ENCODE results near the gene TRMT1L. TPM values are rescaled to one million over a fixed set of nuclear protein-coding genes. Genes with fewer than 3 reads are reported as not detected.

The TRMT1L gene
- total and polyA plus RNA-seq, 10 of the 15 experiments (the other 5 are each of a cell fraction or from before 2014, with no cell fraction given) = 3.5 to 35.2 (median 16.9) TPM

GRCh38 chr1:185159966-185160365 is 3.2 kb upstream of the TRMT1L start (continued):
- TF ChIP-seq MAX (IDR thresholded peaks at IDR 0.05; ENCODE audit: low read depth, low read length) (no peak), CEBPB (IDR thresholded peaks at IDR 0.05; ENCODE audit: borderline replicate concordance in 1 of 2, low read depth in 2 of 2, low read length in 2 of 2) (no peak), POLR2A (IDR thresholded peaks at IDR 0.05; ENCODE audit: low read depth, low read length) (no peak), NR2F1 (conservative IDR thresholded peaks at IDR 0.05) (peak; percentile 43; the same call in 1 of the 2 replicates), PRDM15 (CRISPR knock-in tag; IDR thresholded peaks at IDR 0.05) (no peak), MEF2A (IDR thresholded peaks at IDR 0.05; ENCODE audit: insufficient read depth, low read depth, low read length) (peak; percentile 90), STAT1 (conservative IDR thresholded peaks at IDR 0.05) (no peak), FOXM1 (IDR thresholded peaks at IDR 0.05; ENCODE audit: low read depth, low read length) (peak; percentile 65; the same call in 1 of the 2 replicates), POLR2AphosphoS5 (IDR thresholded peaks at IDR 0.05; ENCODE audit: low read length) (no peak), HCFC1 (IDR thresholded peaks at IDR 0.05; ENCODE audit: low read length) (no peak), SKIL (IDR thresholded peaks at IDR 0.05; ENCODE audit: low read depth, poor library complexity, severe bottlenecking) (no peak), RBBP5 (conservative IDR thresholded peaks at IDR 0.05) (no peak), SREBF1 (IDR thresholded peaks at IDR 0.05; ENCODE audit: low read length) (no peak), ZZZ3 (IDR thresholded peaks at IDR 0.05; ENCODE audit: control insufficient read depth, insufficient read length, low read depth) (no peak), ZNF384 (IDR thresholded peaks at IDR 0.05; ENCODE audit: borderline replicate concordance, low read depth, low read length) (no peak), NR2C1 (IDR thresholded peaks at IDR 0.05) (no peak), MTA3 (IDR thresholded peaks at IDR 0.05; ENCODE audit: borderline replicate concordance, low read length) (no peak; the same call in 1 of the 2 replicates), TAF1 (IDR thresholded peaks at IDR 0.05; ENCODE audit: borderline replicate concordance, low read depth, low read length) (no peak), ZBTB4 (CRISPR knock-in tag; IDR thresholded peaks at IDR 0.05) (no peak), NBN (IDR thresholded peaks at IDR 0.05) (0 out of 2 replicates have a peak, but pooled peaks have one; percentile 27), GABPA (IDR thresholded peaks at IDR 0.05; ENCODE audit: low read depth) (no peak), YY1 (IDR thresholded peaks at IDR 0.05; ENCODE audit: low read depth, low read length) (no peak), E2F4 (IDR thresholded peaks at IDR 0.05; ENCODE audit: low read depth, low read length) (no peak)
